HG03064 (cell line): ENCODE data around the gene RRP1B.

Source experiments
- ATAC-seq: cut with Tn5 transposase; IDR thresholded peaks from one replicate; pipeline ENCODE4 v1.9.1; 2021; ENCODE audit warnings: low read depth; ENCODE audit not compliant: unreplicated experiment

Gene RRP1B

GRCh38 chr21:43739621-43740435 is 80.5 kb downstream of the RRP1B start:
- ATAC-seq: no peak

DNA sequence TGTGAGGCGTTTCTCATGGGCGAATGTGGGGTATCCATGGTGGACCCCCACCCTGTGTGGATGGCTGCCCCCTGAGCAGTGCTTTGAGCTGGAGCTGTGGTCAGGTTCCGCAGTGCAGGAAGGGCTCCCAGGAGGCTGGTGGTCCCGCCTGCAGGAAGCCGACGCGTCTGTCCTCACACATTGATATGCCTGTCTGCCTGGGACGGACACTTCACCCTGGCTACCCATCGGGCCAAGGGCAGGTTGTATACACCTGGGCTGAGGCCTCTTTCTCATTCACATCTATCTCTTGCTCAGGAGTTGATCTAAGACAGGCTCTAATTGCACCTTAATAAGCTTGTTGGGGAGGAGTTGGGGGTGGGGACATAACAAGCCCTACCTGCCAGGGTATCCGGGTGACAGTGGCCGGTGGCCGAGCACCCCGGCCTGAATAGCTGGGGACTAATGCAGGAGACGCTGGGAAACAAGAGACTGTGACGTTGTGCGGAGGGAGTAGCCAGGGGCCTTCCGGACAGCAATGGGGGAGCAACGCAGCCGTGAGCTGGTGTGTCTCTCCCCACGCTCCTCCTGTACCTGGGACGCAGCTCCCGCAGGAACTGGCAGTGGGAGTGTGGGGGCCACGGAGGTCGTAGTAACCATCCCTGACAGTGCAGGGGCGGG is 81.3 kb downstream of the RRP1B start:
- ATAC-seq: no peak

GRCh38 chr21:43741423-43742096 is 82.2 kb downstream of the RRP1B start:
- no peak for ATAC-seq

GRCh38 chr21:43743947-43744346 is 84.6 kb downstream of the RRP1B start:
- ATAC-seq: no peak

DNA sequence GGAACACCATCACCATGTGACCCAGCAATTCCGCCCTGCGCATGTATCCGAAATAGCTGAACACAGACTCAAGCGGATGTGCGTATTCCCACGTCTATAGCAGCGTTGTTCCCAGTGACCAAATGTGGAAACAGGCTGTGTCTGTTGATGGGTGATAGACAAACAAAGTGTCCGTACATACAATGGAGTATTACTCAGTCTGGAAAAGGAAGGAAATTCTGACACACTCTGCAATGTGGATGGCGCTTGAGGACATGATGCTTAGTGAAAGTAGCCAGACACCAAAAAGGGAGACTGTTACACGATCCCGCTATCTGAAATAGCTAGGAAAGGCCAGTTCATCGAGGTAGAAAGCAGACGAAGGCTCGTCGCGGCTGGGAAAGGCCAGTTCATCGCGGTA is 85.4 kb downstream of the RRP1B start:
- no peak for ATAC-seq
